ENCODE data around the gene MFRP.
"Not testable (repeated sequence)": the region's sequence is repeated elsewhere in the genome, so short reads cannot be mapped to it uniquely, and the experiment has no call there.

The MFRP gene

GRCh38 chr11:119346605-119347004 is at the start of gene MFRP:
Gene MFRP (minus strand): TSS chr11:119346705. CDS start chr11:119346513, 192 bp downstream.
- DNase-seq (ENCODE audit: low read depth), result no peak
- no peak within 1 kb of the TSS for H3K4me3 ChIP-seq (ENCODE audit: low read length)
- TF ChIP-seq, protein P1, sequence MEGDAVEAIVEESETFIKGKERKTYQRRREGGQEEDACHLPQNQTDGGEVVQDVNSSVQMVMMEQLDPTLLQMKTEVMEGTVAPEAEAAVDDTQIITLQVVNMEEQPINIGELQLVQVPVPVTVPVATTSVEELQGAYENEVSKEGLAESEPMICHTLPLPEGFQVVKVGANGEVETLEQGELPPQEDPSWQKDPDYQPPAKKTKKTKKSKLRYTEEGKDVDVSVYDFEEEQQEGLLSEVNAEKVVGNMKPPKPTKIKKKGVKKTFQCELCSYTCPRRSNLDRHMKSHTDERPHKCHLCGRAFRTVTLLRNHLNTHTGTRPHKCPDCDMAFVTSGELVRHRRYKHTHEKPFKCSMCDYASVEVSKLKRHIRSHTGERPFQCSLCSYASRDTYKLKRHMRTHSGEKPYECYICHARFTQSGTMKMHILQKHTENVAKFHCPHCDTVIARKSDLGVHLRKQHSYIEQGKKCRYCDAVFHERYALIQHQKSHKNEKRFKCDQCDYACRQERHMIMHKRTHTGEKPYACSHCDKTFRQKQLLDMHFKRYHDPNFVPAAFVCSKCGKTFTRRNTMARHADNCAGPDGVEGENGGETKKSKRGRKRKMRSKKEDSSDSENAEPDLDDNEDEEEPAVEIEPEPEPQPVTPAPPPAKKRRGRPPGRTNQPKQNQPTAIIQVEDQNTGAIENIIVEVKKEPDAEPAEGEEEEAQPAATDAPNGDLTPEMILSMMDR (conservative IDR thresholded peaks at IDR 0.05; ENCODE audit: low read length), result no peak

- TF ChIP-seq, protein P1 (conservative IDR thresholded peaks at IDR 0.05; ENCODE audit: low read length), result no peak
- no peak for DNase-seq (ENCODE audit: low read depth)
Measured at GRCh38 chr11:119391275-119391674, 44.8 kb upstream of the MFRP start.

DNA sequence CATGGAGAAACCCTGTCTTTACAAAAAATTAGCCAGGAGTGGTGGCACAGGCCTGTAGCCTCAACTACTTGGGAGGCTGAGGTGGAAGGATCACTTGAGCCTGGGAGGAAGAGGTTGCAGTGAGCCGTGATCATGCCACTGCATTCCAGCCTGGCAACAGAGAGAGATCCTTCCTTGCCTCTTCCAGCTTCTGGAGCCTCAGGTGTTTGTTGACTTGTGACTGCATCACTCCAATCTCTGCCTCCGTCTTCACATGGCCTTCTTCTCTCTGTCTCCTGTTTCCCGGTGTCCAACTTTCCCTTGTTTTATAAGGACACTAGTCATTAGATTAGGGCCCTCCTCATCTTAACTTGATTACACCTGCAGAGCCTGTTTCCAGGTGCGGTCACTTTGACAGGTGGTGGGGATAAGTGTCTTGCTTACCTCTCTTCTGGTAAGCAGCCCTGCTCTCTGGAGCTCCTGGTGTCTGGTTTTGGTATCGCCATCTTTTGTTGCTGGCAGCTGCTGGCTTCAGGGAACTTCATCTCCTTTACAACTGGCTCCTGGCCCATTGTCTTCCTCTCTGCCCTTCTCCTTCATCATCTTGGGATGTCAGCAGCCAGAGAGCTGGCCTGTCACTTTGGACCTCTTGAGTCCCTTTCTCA is 43.2 kb upstream of the MFRP start:
- DNase-seq (ENCODE audit: low read depth), result no peak
- TF ChIP-seq, protein P1 (conservative IDR thresholded peaks at IDR 0.05; ENCODE audit: low read length), result peak; percentile 43
- H3K4me3 ChIP-seq (ENCODE audit: low read length), result no peak overlapping the region

More at GRCh38 chr11:119391275-119391674, 44.8 kb upstream of the MFRP start:
- no peak overlapping the region for H3K4me3 ChIP-seq (ENCODE audit: low read length)

DNA sequence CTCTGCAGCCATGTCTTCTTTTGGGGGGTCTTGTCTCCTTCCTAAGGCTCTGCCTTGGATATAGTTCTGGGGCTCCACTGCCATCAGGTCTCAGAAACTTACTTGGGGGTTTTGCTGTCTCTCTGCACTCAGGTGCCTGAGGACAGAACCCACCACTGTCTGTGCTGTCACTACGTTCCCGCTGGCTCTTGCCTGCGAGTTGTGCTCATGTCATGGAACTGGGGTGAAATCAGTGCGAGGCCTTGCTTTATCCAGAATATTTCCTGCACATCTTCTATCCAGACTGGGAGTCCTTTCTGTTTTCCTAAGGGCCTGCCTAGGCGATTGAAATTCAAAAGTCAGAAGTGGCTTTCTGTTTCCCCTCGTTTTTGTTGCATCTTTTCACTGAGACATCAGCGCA is 41.6 kb upstream of the MFRP start:
- no peak overlapping the region for H3K4me3 ChIP-seq (ENCODE audit: low read length)
- DNase-seq (ENCODE audit: low read depth), result no peak
- TF ChIP-seq, protein P1 (conservative IDR thresholded peaks at IDR 0.05; ENCODE audit: low read length), result no peak

- no peak for DNase-seq (ENCODE audit: low read depth)
- H3K4me3 ChIP-seq (ENCODE audit: low read length), result no peak overlapping the region
- TF ChIP-seq, protein P1 (conservative IDR thresholded peaks at IDR 0.05; ENCODE audit: low read length), result peak; percentile 35
Measured at GRCh38 chr11:119384332-119384731, 37.8 kb upstream of the MFRP start.

- not testable (repeated sequence) for DNase-seq (ENCODE audit: low read depth); H3K4me3 ChIP-seq (ENCODE audit: low read length)
Measured at GRCh38 chr11:119382513-119382912, 36.0 kb upstream of the MFRP start.

- DNase-seq (ENCODE audit: low read depth), result no peak
- TF ChIP-seq, protein P1 (conservative IDR thresholded peaks at IDR 0.05; ENCODE audit: low read length), result no peak
- peak overlapping the region; percentile 64 for H3K4me3 ChIP-seq (ENCODE audit: low read length)
Measured at GRCh38 chr11:119382101-119382500, 35.6 kb upstream of the MFRP start.
